C4-2B (cell line): ENCODE data around the gene FAM177A1.

Experiments used
- ZFX ChIP-seq: fragments of 450-650 bp; IDR thresholded peaks from 2 replicates; pipeline ENCODE4 v1.6.1; 2017
- TF ChIP-seq, protein P1 (sequence below): fragments of 450-650 bp; conservative IDR thresholded peaks from 2 replicates; pipeline ENCODE4 v1.5.1; 2017; ENCODE audit warnings: mild to moderate bottlenecking

GRCh38 chr14:35032562-35032961 is 13.5 kb upstream of the FAM177A1 start:
- TF ChIP-seq, protein P1, sequence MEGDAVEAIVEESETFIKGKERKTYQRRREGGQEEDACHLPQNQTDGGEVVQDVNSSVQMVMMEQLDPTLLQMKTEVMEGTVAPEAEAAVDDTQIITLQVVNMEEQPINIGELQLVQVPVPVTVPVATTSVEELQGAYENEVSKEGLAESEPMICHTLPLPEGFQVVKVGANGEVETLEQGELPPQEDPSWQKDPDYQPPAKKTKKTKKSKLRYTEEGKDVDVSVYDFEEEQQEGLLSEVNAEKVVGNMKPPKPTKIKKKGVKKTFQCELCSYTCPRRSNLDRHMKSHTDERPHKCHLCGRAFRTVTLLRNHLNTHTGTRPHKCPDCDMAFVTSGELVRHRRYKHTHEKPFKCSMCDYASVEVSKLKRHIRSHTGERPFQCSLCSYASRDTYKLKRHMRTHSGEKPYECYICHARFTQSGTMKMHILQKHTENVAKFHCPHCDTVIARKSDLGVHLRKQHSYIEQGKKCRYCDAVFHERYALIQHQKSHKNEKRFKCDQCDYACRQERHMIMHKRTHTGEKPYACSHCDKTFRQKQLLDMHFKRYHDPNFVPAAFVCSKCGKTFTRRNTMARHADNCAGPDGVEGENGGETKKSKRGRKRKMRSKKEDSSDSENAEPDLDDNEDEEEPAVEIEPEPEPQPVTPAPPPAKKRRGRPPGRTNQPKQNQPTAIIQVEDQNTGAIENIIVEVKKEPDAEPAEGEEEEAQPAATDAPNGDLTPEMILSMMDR, result no peak
- no peak for TF ChIP-seq ZFX
